GM15510 (cell line): ENCODE results near the gene CD40.

Experiments
- POLR2A ChIP-seq: IDR thresholded peaks from 3 replicates; pipeline ENCODE4 v1.6.1; 2011; ENCODE audit warnings: borderline replicate concordance; ENCODE audit not compliant: insufficient read length; ENCODE audit errors: extremely low read depth

The CD40 gene

GRCh38 chr20:46148313-46149208 lies 30.4 kb downstream of the CD40 start:
- no peak for TF ChIP-seq POLR2A

GRCh38 chr20:46150943-46151342 lies 32.8 kb downstream of the CD40 start:
- no peak for TF ChIP-seq POLR2A

- no peak for TF ChIP-seq POLR2A
Measured at GRCh38 chr20:46151936-46152335, 33.8 kb downstream of the CD40 start.

GRCh38 chr20:46152824-46153586 lies 34.9 kb downstream of the CD40 start:
- no peak for TF ChIP-seq POLR2A

GRCh38 chr20:46154305-46154704 lies 36.2 kb downstream of the CD40 start:
- TF ChIP-seq POLR2A: no peak

GRCh38 chr20:46154796-46155195 lies 36.7 kb downstream of the CD40 start:
- TF ChIP-seq POLR2A: no peak

- TF ChIP-seq POLR2A: no peak
Measured at GRCh38 chr20:46156065-46156464, 38.0 kb downstream of the CD40 start.

GRCh38 chr20:46157076-46157592 lies 39.0 kb downstream of the CD40 start:
- no peak for TF ChIP-seq POLR2A

GRCh38 chr20:46157625-46158024 lies 39.5 kb downstream of the CD40 start:
- TF ChIP-seq POLR2A: no peak

- no peak for TF ChIP-seq POLR2A
Measured at GRCh38 chr20:46158476-46158987, 40.4 kb downstream of the CD40 start.

GRCh38 chr20:46159101-46159897 lies 41.2 kb downstream of the CD40 start:
- TF ChIP-seq POLR2A: no peak

- TF ChIP-seq POLR2A: no peak
Measured at GRCh38 chr20:46160661-46161060, 42.5 kb downstream of the CD40 start.

- no peak for TF ChIP-seq POLR2A
Measured at GRCh38 chr20:46161921-46162320, 43.8 kb downstream of the CD40 start.

GRCh38 chr20:46164254-46164653 lies 46.1 kb downstream of the CD40 start:
- TF ChIP-seq POLR2A: no peak
